Measurements from ENCODE around the gene TMED8. TPM values are rescaled to one million over a fixed set of nuclear protein-coding genes. Genes with fewer than 3 reads are reported as not detected.
"Not testable (repeated sequence)": the region's sequence is repeated elsewhere in the genome, so short reads cannot be mapped to it uniquely, and the experiment has no call there.

The TMED8 gene
- 10 to 100 TPM; 27.5 to 36.1 TPM for total RNA-seq

GRCh38 chr14:77376771-77377501 is at the start of gene TMED8, which contains the start of gene SAMD15:
TMED8 (minus strand) TSS chr14:77377094; CDS start chr14:77377053, 41 bp downstream.
SAMD15 (plus strand) TSS chr14:77377379; CDS start chr14:77377419, 40 bp downstream.
- peaks cover 0 to 2% of the 10 kb centered on the region in 2 donors for H3K9me3 Mint-ChIP-seq
- no peak within 1 kb of the TSS for H3K4me3 Mint-ChIP-seq
- H3K27ac Mint-ChIP-seq = peak within 1 kb of the TSS; percentile 89
- H3K36me3 Mint-ChIP-seq (ENCODE audit: insufficient read depth in 2 of 2) = peaks cover 3 to 12% of the 10 kb centered on the region in 2 donors
- peak; percentile 95 to 97 for ATAC-seq (replicated peaks in 1 of 2)
- peak; percentile 85 to 87 for DNase-seq
- H3K4me1 Mint-ChIP-seq (ENCODE audit: low read depth) = peaks cover 42% of the 10 kb centered on the region
- H3K27me3 Mint-ChIP-seq (ENCODE audit: low read depth) = no peaks in the 10 kb centered on the region

GRCh38 chr14:77426396-77426795 is 49.5 kb upstream of the TMED8 start:
- peaks cover 15 to 34% of the 10 kb centered on the region in 2 donors for H3K36me3 Mint-ChIP-seq (ENCODE audit: insufficient read depth in 2 of 2)
- no peaks in the 10 kb centered on the region for H3K27me3 Mint-ChIP-seq (ENCODE audit: low read depth)
- no peak for ATAC-seq (replicated peaks in 1 of 2)
- no peak overlapping the region for H3K27ac Mint-ChIP-seq
- no peaks in the 10 kb centered on the region for H3K4me1 Mint-ChIP-seq (ENCODE audit: low read depth)
- peaks cover 0 to 2% of the 10 kb centered on the region in 2 donors for H3K9me3 Mint-ChIP-seq
- no peak overlapping the region for H3K4me3 Mint-ChIP-seq
- no peak for DNase-seq

GRCh38 chr14:77424862-77425261 is 48.0 kb upstream of the TMED8 start:
- no peaks in the 10 kb centered on the region for H3K27me3 Mint-ChIP-seq (ENCODE audit: low read depth)
- DNase-seq (no peak), ATAC-seq (replicated peaks in 1 of 2) (no peak)
- no peaks in the 10 kb centered on the region for H3K4me1 Mint-ChIP-seq (ENCODE audit: low read depth)
- H3K27ac Mint-ChIP-seq = no peak overlapping the region
- peaks cover 2 to 5% of the 10 kb centered on the region in 2 donors for H3K9me3 Mint-ChIP-seq
- H3K4me3 Mint-ChIP-seq = no peak overlapping the region
- peaks cover 18 to 34% of the 10 kb centered on the region in 2 donors for H3K36me3 Mint-ChIP-seq (ENCODE audit: insufficient read depth in 2 of 2)

- Mint-ChIP-seq H3K4me3 (no peak within 1 kb of the TSS), H3K9me3 (peaks cover 5 to 8% of the 10 kb centered on the region in 2 donors), H3K36me3 (ENCODE audit: insufficient read depth in 2 of 2) (peaks cover 21 to 38% of the 10 kb centered on the region in 2 donors), H3K27me3 (ENCODE audit: low read depth) (no peaks in the 10 kb centered on the region), H3K4me1 (ENCODE audit: low read depth) (no peaks in the 10 kb centered on the region), H3K27ac (no peak within 1 kb of the TSS)
- DNase-seq (no peak), ATAC-seq (replicated peaks in 1 of 2) (no peak)
Measured at GRCh38 chr14:77423423-77423822, 46.5 kb upstream of the TMED8 start, which contains the start of gene NOXRED1. NOXRED1 (minus strand) TSS chr14:77423523; CDS start chr14:77422889, 634 bp downstream.

- ATAC-seq (replicated peaks in 1 of 2) = no peak
- Mint-ChIP-seq H3K27ac (no peak overlapping the region), H3K4me3 (no peak overlapping the region), H3K36me3 (ENCODE audit: insufficient read depth in 2 of 2) (peaks cover 17 to 28% of the 10 kb centered on the region in 2 donors), H3K9me3 (peaks cover 8 to 11% of the 10 kb centered on the region in 2 donors), H3K4me1 (ENCODE audit: low read depth) (no peaks in the 10 kb centered on the region), H3K27me3 (ENCODE audit: low read depth) (no peaks in the 10 kb centered on the region)
- DNase-seq = no peak
Measured at GRCh38 chr14:77421201-77421600, 44.3 kb upstream of the TMED8 start.

GRCh38 chr14:77416836-77417235 is 39.9 kb upstream of the TMED8 start:
- no peak for ATAC-seq (replicated peaks in 1 of 2)
- no peak for DNase-seq
- no peaks in the 10 kb centered on the region for H3K4me1 Mint-ChIP-seq (ENCODE audit: low read depth)

GRCh38 chr14:77416098-77416497 is 39.2 kb upstream of the TMED8 start:
- not testable (repeated sequence) for ATAC-seq (replicated peaks in 1 of 2); H3K27ac Mint-ChIP-seq; DNase-seq; H3K4me1 Mint-ChIP-seq (ENCODE audit: low read depth); H3K27me3 Mint-ChIP-seq (ENCODE audit: low read depth); H3K4me3 Mint-ChIP-seq; H3K9me3 Mint-ChIP-seq
- H3K36me3 Mint-ChIP-seq (ENCODE audit: insufficient read depth in 2 of 2) = peaks cover 7 to 10% of the 10 kb centered on the region in 2 donors

More at GRCh38 chr14:77416836-77417235, 39.9 kb upstream of the TMED8 start:
- Mint-ChIP-seq H3K36me3 (ENCODE audit: insufficient read depth in 2 of 2) (peaks cover 9 to 13% of the 10 kb centered on the region in 2 donors), H3K9me3 (peaks cover 8 to 11% of the 10 kb centered on the region in 2 donors), H3K4me3 (no peak overlapping the region), H3K27ac (no peak overlapping the region), H3K27me3 (ENCODE audit: low read depth) (no peaks in the 10 kb centered on the region)

- H3K4me1 Mint-ChIP-seq (ENCODE audit: low read depth); H3K27ac Mint-ChIP-seq; ATAC-seq (replicated peaks in 1 of 2); H3K9me3 Mint-ChIP-seq; H3K27me3 Mint-ChIP-seq (ENCODE audit: low read depth); DNase-seq; H3K4me3 Mint-ChIP-seq: not testable (repeated sequence)
- peaks cover 7 to 10% of the 10 kb centered on the region in 2 donors for H3K36me3 Mint-ChIP-seq (ENCODE audit: insufficient read depth in 2 of 2)
Measured at GRCh38 chr14:77415403-77416030, 38.6 kb upstream of the TMED8 start.

- no peak for ATAC-seq (replicated peaks in 1 of 2)
- H3K4me1 Mint-ChIP-seq (ENCODE audit: low read depth) = peaks cover 17% of the 10 kb centered on the region
- no peaks in the 10 kb centered on the region for H3K27me3 Mint-ChIP-seq (ENCODE audit: low read depth)
- no peak overlapping the region for H3K4me3 Mint-ChIP-seq
- no peak overlapping the region for H3K27ac Mint-ChIP-seq
- H3K36me3 Mint-ChIP-seq (ENCODE audit: insufficient read depth in 2 of 2) = peaks cover 0 to 1% of the 10 kb centered on the region in 2 donors
- DNase-seq = no peak
- H3K9me3 Mint-ChIP-seq = no peaks in the 10 kb centered on the region
Measured at GRCh38 chr14:77409131-77409533, 32.2 kb upstream of the TMED8 start.

GRCh38 chr14:77407158-77407557 is 30.3 kb upstream of the TMED8 start:
- Mint-ChIP-seq H3K4me3 (no peak overlapping the region), H3K27me3 (ENCODE audit: low read depth) (no peaks in the 10 kb centered on the region), H3K27ac (peak overlapping the region; percentile 22), H3K36me3 (ENCODE audit: insufficient read depth in 2 of 2) (no peaks in the 10 kb centered on the region), H3K9me3 (no peaks in the 10 kb centered on the region), H3K4me1 (ENCODE audit: low read depth) (peaks cover 17% of the 10 kb centered on the region)
- ATAC-seq (replicated peaks in 1 of 2) (no peak), DNase-seq (no peak)

GRCh38 chr14:77406718-77407117 is 29.8 kb upstream of the TMED8 start:
- Mint-ChIP-seq H3K27me3 (ENCODE audit: low read depth) (no peaks in the 10 kb centered on the region), H3K27ac (no peak overlapping the region), H3K9me3 (no peaks in the 10 kb centered on the region), H3K4me1 (ENCODE audit: low read depth) (peaks cover 17% of the 10 kb centered on the region), H3K36me3 (ENCODE audit: insufficient read depth in 2 of 2) (no peaks in the 10 kb centered on the region), H3K4me3 (no peak overlapping the region)
- DNase-seq (no peak), ATAC-seq (replicated peaks in 1 of 2) (peak; percentile 17 to 31)

GRCh38 chr14:77406086-77406485 is 29.2 kb upstream of the TMED8 start:
- DNase-seq (no peak), ATAC-seq (replicated peaks in 1 of 2) (no peak)
- no peaks in the 10 kb centered on the region for H3K36me3 Mint-ChIP-seq (ENCODE audit: insufficient read depth in 2 of 2)
- no peaks in the 10 kb centered on the region for H3K27me3 Mint-ChIP-seq (ENCODE audit: low read depth)
- no peaks in the 10 kb centered on the region for H3K9me3 Mint-ChIP-seq
- H3K4me3 Mint-ChIP-seq = no peak overlapping the region
- peaks cover 17% of the 10 kb centered on the region for H3K4me1 Mint-ChIP-seq (ENCODE audit: low read depth)
- H3K27ac Mint-ChIP-seq = no peak overlapping the region

GRCh38 chr14:77403768-77404167 is 26.9 kb upstream of the TMED8 start:
- Mint-ChIP-seq H3K27me3 (ENCODE audit: low read depth) (no peaks in the 10 kb centered on the region), H3K36me3 (ENCODE audit: insufficient read depth in 2 of 2) (no peaks in the 10 kb centered on the region), H3K27ac (no peak overlapping the region), H3K4me1 (ENCODE audit: low read depth) (peaks cover 17% of the 10 kb centered on the region), H3K9me3 (no peaks in the 10 kb centered on the region), H3K4me3 (no peak overlapping the region)
- ATAC-seq (replicated peaks in 1 of 2) (no peak), DNase-seq (no peak)

Measured in activated T-cell treated with anti-CD3 and anti-CD28 coated beads, Interleukin-2, amount 50 U/mL, for 72 hours (primary cell).